Measurements from ENCODE around the gene OXT. TPM values are rescaled to one million over a fixed set of nuclear protein-coding genes. Genes with fewer than 3 reads are reported as not detected.
A peak's percentile ranks its signal among the peaks of the same experiment; 100 is the strongest.
"Not testable (repeated sequence)": the region's sequence is repeated elsewhere in the genome, so short reads cannot be mapped to it uniquely, and the experiment has no call there.

Gene OXT
- not detected for total RNA-seq

GRCh38 chr20:3071610-3072529 is at the start of gene OXT:
TSS of gene OXT (plus strand) at chr20:3071620. CDS start at chr20:3071656, 36 bp downstream.
- Mint-ChIP-seq H3K27ac (peak within 1 kb of the TSS; percentile 53), H3K4me3 (peak within 1 kb of the TSS; percentile 77), H3K27me3 (ENCODE audit: low read depth) (no peaks in the 10 kb centered on the region), H3K9me3 (no peaks in the 10 kb centered on the region), H3K4me1 (ENCODE audit: low read depth) (peaks cover 22% of the 10 kb centered on the region), H3K36me3 (ENCODE audit: low read depth) (no peaks in the 10 kb centered on the region)
- intact Hi-C loops (cut with micrococcal nuclease): loop anchor here (5.0 kb wide), 1 partner anchor 130 kb away; the partner anchor contains the start of gene DDRGK1
- CTCF ChIA-PET: interaction anchor here (1.4 to 1.5 kb wide), 2 partner anchors 8 to 19 kb away, joined by 3 to 13 read pairs; no protein-coding TSS in a partner anchor
- peak; percentile 77 for DNase-seq

GRCh38 chr20:3021777-3022176 is 49.6 kb upstream of the OXT start:
- no peak for DNase-seq
- CTCF ChIA-PET: no interaction called here
- Mint-ChIP-seq H3K4me1 (ENCODE audit: low read depth) (no peaks in the 10 kb centered on the region), H3K9me3 (no peaks in the 10 kb centered on the region), H3K27me3 (ENCODE audit: low read depth) (no peaks in the 10 kb centered on the region), H3K36me3 (ENCODE audit: low read depth) (peaks cover 22% of the 10 kb centered on the region), H3K27ac (no peak overlapping the region), H3K4me3 (no peak overlapping the region)
- intact Hi-C loops (cut with micrococcal nuclease): no loop called here

GRCh38 chr20:3022559-3023490 is 48.6 kb upstream of the OXT start:
- H3K27me3 Mint-ChIP-seq (ENCODE audit: low read depth); DNase-seq; H3K4me1 Mint-ChIP-seq (ENCODE audit: low read depth); CTCF ChIA-PET; H3K27ac Mint-ChIP-seq; H3K9me3 Mint-ChIP-seq; intact Hi-C loops (cut with micrococcal nuclease); H3K4me3 Mint-ChIP-seq: not testable (repeated sequence)
- H3K36me3 Mint-ChIP-seq (ENCODE audit: low read depth): peaks cover 18% of the 10 kb centered on the region

GRCh38 chr20:3027987-3028386 is 43.4 kb upstream of the OXT start:
- CTCF ChIA-PET: no interaction called here
- Mint-ChIP-seq H3K9me3 (no peaks in the 10 kb centered on the region), H3K27ac (no peak overlapping the region), H3K36me3 (ENCODE audit: low read depth) (peaks cover 14% of the 10 kb centered on the region), H3K4me1 (ENCODE audit: low read depth) (no peaks in the 10 kb centered on the region), H3K4me3 (no peak overlapping the region), H3K27me3 (ENCODE audit: low read depth) (no peaks in the 10 kb centered on the region)
- no peak for DNase-seq
- intact Hi-C loops (cut with micrococcal nuclease): no loop called here

- no peak overlapping the region for H3K27ac Mint-ChIP-seq
- no peaks in the 10 kb centered on the region for H3K4me1 Mint-ChIP-seq (ENCODE audit: low read depth)
- no peak overlapping the region for H3K4me3 Mint-ChIP-seq
- no peak for DNase-seq
- peaks cover 15% of the 10 kb centered on the region for H3K36me3 Mint-ChIP-seq (ENCODE audit: low read depth)
- intact Hi-C loops (cut with micrococcal nuclease): no loop called here
- H3K9me3 Mint-ChIP-seq: no peaks in the 10 kb centered on the region
- CTCF ChIA-PET: no interaction called here
- H3K27me3 Mint-ChIP-seq (ENCODE audit: low read depth): no peaks in the 10 kb centered on the region
These were observed 39.8 kb upstream of the OXT start for GRCh38 chr20:3031524-3032147.

- H3K27ac Mint-ChIP-seq: no peak overlapping the region
- H3K9me3 Mint-ChIP-seq: no peaks in the 10 kb centered on the region
- no peak overlapping the region for H3K4me3 Mint-ChIP-seq
- H3K4me1 Mint-ChIP-seq (ENCODE audit: low read depth): no peaks in the 10 kb centered on the region
- intact Hi-C loops (cut with micrococcal nuclease): no loop called here
- H3K36me3 Mint-ChIP-seq (ENCODE audit: low read depth): peaks cover 13% of the 10 kb centered on the region
- DNase-seq: no peak
- CTCF ChIA-PET: no interaction called here
- no peaks in the 10 kb centered on the region for H3K27me3 Mint-ChIP-seq (ENCODE audit: low read depth)
These were observed 38.8 kb upstream of the OXT start for GRCh38 chr20:3032624-3033023.

- CTCF ChIA-PET: no interaction called here
- intact Hi-C loops (cut with micrococcal nuclease): no loop called here
- Mint-ChIP-seq H3K4me1 (ENCODE audit: low read depth) (no peaks in the 10 kb centered on the region), H3K27me3 (ENCODE audit: low read depth) (no peaks in the 10 kb centered on the region), H3K27ac (no peak overlapping the region), H3K4me3 (no peak overlapping the region), H3K9me3 (no peaks in the 10 kb centered on the region), H3K36me3 (ENCODE audit: low read depth) (peaks cover 15% of the 10 kb centered on the region)
- DNase-seq: no peak
These were observed 33.8 kb upstream of the OXT start for GRCh38 chr20:3037654-3038053.

- peaks cover 15% of the 10 kb centered on the region for H3K36me3 Mint-ChIP-seq (ENCODE audit: low read depth)
- no peak overlapping the region for H3K27ac Mint-ChIP-seq
- CTCF ChIA-PET: no interaction called here
- no peak for DNase-seq
- no peaks in the 10 kb centered on the region for H3K4me1 Mint-ChIP-seq (ENCODE audit: low read depth)
- no peaks in the 10 kb centered on the region for H3K9me3 Mint-ChIP-seq
- no peak overlapping the region for H3K4me3 Mint-ChIP-seq
- H3K27me3 Mint-ChIP-seq (ENCODE audit: low read depth): no peaks in the 10 kb centered on the region
- intact Hi-C loops (cut with micrococcal nuclease): no loop called here
These were observed 33.0 kb upstream of the OXT start for GRCh38 chr20:3038454-3038853.

GRCh38 chr20:3039426-3039825 is 32.0 kb upstream of the OXT start:
- intact Hi-C loops (cut with micrococcal nuclease): no loop called here
- Mint-ChIP-seq H3K27ac (no peak overlapping the region), H3K36me3 (ENCODE audit: low read depth) (peaks cover 15% of the 10 kb centered on the region), H3K4me3 (no peak overlapping the region), H3K27me3 (ENCODE audit: low read depth) (no peaks in the 10 kb centered on the region), H3K9me3 (no peaks in the 10 kb centered on the region), H3K4me1 (ENCODE audit: low read depth) (no peaks in the 10 kb centered on the region)
- DNase-seq: no peak
- CTCF ChIA-PET: interaction anchor here (1.2 kb wide), 1 partner anchor 76 kb away, joined by 4 read pairs; no protein-coding TSS in a partner anchor

GRCh38 chr20:3040086-3040485 is 31.3 kb upstream of the OXT start:
- no peaks in the 10 kb centered on the region for H3K9me3 Mint-ChIP-seq
- no peaks in the 10 kb centered on the region for H3K27me3 Mint-ChIP-seq (ENCODE audit: low read depth)
- H3K4me1 Mint-ChIP-seq (ENCODE audit: low read depth): peaks cover 2% of the 10 kb centered on the region
- H3K36me3 Mint-ChIP-seq (ENCODE audit: low read depth): peaks cover 12% of the 10 kb centered on the region
- DNase-seq: no peak
- H3K4me3 Mint-ChIP-seq: no peak overlapping the region
- CTCF ChIA-PET: interaction anchor here (1.2 kb wide), 1 partner anchor 75 kb away, joined by 4 read pairs; no protein-coding TSS in a partner anchor
- no peak overlapping the region for H3K27ac Mint-ChIP-seq
- intact Hi-C loops (cut with micrococcal nuclease): no loop called here

- CTCF ChIA-PET: interaction anchor here (3.2 kb wide), 1 partner anchor 11 kb away, joined by 11 read pairs; no protein-coding TSS in a partner anchor
These were observed 29.5 kb upstream of the OXT start for GRCh38 chr20:3041854-3042409.

GRCh38 chr20:3042625-3043024 is 28.8 kb upstream of the OXT start:
- no peaks in the 10 kb centered on the region for H3K27me3 Mint-ChIP-seq (ENCODE audit: low read depth)
- CTCF ChIA-PET: interaction anchor here (3.2 kb wide), 1 partner anchor 10 kb away, joined by 11 read pairs; no protein-coding TSS in a partner anchor
- no peaks in the 10 kb centered on the region for H3K9me3 Mint-ChIP-seq
- H3K27ac Mint-ChIP-seq: no peak overlapping the region
- intact Hi-C loops (cut with micrococcal nuclease): no loop called here
- H3K36me3 Mint-ChIP-seq (ENCODE audit: low read depth): peaks cover 8% of the 10 kb centered on the region
- H3K4me1 Mint-ChIP-seq (ENCODE audit: low read depth): peaks cover 17% of the 10 kb centered on the region
- H3K4me3 Mint-ChIP-seq: no peak overlapping the region
- no peak for DNase-seq

More at GRCh38 chr20:3041854-3042409, 29.5 kb upstream of the OXT start:
- no peak for DNase-seq
- Mint-ChIP-seq H3K27ac (no peak overlapping the region), H3K4me3 (no peak overlapping the region), H3K27me3 (ENCODE audit: low read depth) (no peaks in the 10 kb centered on the region), H3K36me3 (ENCODE audit: low read depth) (peaks cover 7% of the 10 kb centered on the region), H3K4me1 (ENCODE audit: low read depth) (peaks cover 11% of the 10 kb centered on the region), H3K9me3 (no peaks in the 10 kb centered on the region)
- intact Hi-C loops (cut with micrococcal nuclease): no loop called here
